Measurements from ENCODE around the gene APOA4. TPM values are rescaled to one million over a fixed set of nuclear protein-coding genes. Genes with fewer than 3 reads are reported as not detected.

APOA4 gene
- total and polyA plus RNA-seq, 2 of the 13 experiments (the other 11 are each of a cell fraction or from before 2014, with no cell fraction given), result 3.8 to 7.2 TPM

GRCh38 chr11:116826751-116827431, 3.8 kb upstream of the APOA4 start (continued):
- TF ChIP-seq, protein P1, sequence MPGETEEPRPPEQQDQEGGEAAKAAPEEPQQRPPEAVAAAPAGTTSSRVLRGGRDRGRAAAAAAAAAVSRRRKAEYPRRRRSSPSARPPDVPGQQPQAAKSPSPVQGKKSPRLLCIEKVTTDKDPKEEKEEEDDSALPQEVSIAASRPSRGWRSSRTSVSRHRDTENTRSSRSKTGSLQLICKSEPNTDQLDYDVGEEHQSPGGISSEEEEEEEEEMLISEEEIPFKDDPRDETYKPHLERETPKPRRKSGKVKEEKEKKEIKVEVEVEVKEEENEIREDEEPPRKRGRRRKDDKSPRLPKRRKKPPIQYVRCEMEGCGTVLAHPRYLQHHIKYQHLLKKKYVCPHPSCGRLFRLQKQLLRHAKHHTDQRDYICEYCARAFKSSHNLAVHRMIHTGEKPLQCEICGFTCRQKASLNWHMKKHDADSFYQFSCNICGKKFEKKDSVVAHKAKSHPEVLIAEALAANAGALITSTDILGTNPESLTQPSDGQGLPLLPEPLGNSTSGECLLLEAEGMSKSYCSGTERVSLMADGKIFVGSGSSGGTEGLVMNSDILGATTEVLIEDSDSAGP (CRISPR knock-in tag; IDR thresholded peaks at IDR 0.05; ENCODE audit: borderline replicate concordance), result peak; percentile 79
- TF ChIP-seq ZNF34 (CRISPR knock-in tag; IDR thresholded peaks at IDR 0.05; ENCODE audit: borderline replicate concordance), result 0 out of 2 replicates have a peak, but pooled peaks have one; percentile 71
- peak; percentile 85 for TF ChIP-seq CEBPG (CRISPR knock-in tag; IDR thresholded peaks at IDR 0.05)
- no peak for TF ChIP-seq SMAD9 (CRISPR knock-in tag; IDR thresholded peaks at IDR 0.05)
- TF ChIP-seq ZBTB7A (CRISPR knock-in tag; IDR thresholded peaks at IDR 0.05), result no peak
- TF ChIP-seq ESRRA (CRISPR knock-in tag; IDR thresholded peaks at IDR 0.05; ENCODE audit: low read depth), result peak; percentile 97
- 0 out of 2 replicates have a peak, but pooled peaks have one; percentile 32 for TF ChIP-seq ZNF24 (IDR thresholded peaks at IDR 0.05)
- TF ChIP-seq FOXO1 (CRISPR knock-in tag; IDR thresholded peaks at IDR 0.05), result peak; percentile 85; the same call in 1 of the 2 replicates
- TF ChIP-seq, protein P2, sequence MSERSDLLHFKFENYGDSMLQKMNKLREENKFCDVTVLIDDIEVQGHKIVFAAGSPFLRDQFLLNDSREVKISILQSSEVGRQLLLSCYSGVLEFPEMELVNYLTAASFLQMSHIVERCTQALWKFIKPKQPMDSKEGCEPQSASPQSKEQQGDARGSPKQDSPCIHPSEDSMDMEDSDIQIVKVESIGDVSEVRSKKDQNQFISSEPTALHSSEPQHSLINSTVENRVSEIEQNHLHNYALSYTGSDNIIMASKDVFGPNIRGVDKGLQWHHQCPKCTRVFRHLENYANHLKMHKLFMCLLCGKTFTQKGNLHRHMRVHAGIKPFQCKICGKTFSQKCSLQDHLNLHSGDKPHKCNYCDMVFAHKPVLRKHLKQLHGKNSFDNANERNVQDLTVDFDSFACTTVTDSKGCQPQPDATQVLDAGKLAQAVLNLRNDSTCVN (CRISPR knock-in tag; IDR thresholded peaks at IDR 0.05; ENCODE audit: borderline replicate concordance), result peak; percentile 48; the same call in 1 of the 2 replicates
- no peak; the same call in 1 of the 2 replicates for TF ChIP-seq JDP2 (CRISPR knock-in tag; IDR thresholded peaks at IDR 0.05; ENCODE audit: borderline replicate concordance)
- TF ChIP-seq ZNF703 (CRISPR knock-in tag; IDR thresholded peaks at IDR 0.05; ENCODE audit: borderline replicate concordance), result no peak
- no peak for TF ChIP-seq U2AF1 (optimal IDR thresholded peaks at IDR 0.05; ENCODE audit: low read depth, low read length)
- TF ChIP-seq AKNA (CRISPR knock-in tag; IDR thresholded peaks at IDR 0.05; ENCODE audit: borderline replicate concordance), result peak; percentile 49; the same call in 1 of the 2 replicates
- TF ChIP-seq NFIB (CRISPR knock-in tag; IDR thresholded peaks at IDR 0.05; ENCODE audit: borderline replicate concordance), result no peak
- TF ChIP-seq ZNF260 (CRISPR knock-in tag; IDR thresholded peaks at IDR 0.05; ENCODE audit: borderline replicate concordance, low read depth), result no peak
- TF ChIP-seq ZNF619 (CRISPR knock-in tag; IDR thresholded peaks at IDR 0.05), result peak; percentile 16; the same call in 1 of the 2 replicates
- TF ChIP-seq HHEX (CRISPR knock-in tag; IDR thresholded peaks at IDR 0.05), result peak; percentile 47; the same call in 1 of the 2 replicates
- TF ChIP-seq, protein P3, sequence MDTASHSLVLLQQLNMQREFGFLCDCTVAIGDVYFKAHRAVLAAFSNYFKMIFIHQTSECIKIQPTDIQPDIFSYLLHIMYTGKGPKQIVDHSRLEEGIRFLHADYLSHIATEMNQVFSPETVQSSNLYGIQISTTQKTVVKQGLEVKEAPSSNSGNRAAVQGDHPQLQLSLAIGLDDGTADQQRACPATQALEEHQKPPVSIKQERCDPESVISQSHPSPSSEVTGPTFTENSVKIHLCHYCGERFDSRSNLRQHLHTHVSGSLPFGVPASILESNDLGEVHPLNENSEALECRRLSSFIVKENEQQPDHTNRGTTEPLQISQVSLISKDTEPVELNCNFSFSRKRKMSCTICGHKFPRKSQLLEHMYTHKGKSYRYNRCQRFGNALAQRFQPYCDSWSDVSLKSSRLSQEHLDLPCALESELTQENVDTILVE (CRISPR knock-in tag; IDR thresholded peaks at IDR 0.05), result 0 out of 2 replicates have a peak, but pooled peaks have one; percentile 49
- TF ChIP-seq ZBTB2 (CRISPR knock-in tag; IDR thresholded peaks at IDR 0.05; ENCODE audit: low read depth), result no peak

Measured in HepG2 (cell line).